Measurements from ENCODE around the gene FRY.

FRY gene

GRCh38 chr13:32117701-32118100, 86.1 kb downstream of the FRY start:
- H3K4me3 ChIP-seq (ENCODE audit: low read depth, low read length), result no peak overlapping the region
- DNase-seq (ENCODE audit: low read depth), result no peak

DNA sequence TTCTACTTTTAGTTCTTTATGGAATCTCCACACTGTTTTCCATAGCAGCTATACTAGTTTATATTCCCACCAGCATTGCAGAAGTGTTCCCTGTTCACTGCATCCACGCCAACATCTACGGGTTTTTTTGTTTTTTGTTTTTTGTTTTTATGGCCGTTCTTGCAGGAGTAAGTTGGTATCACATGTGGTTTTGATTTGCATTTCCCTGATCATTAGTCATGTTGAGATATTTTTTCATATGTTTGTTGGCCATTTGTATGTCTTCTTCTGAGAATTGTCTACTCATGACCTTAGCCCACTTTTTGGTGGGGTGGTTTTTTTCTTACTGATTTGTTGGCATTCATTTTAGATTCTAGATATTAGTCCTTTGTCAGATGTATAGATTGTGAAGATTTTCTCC, 89.7 kb downstream of the FRY start:
- no peak overlapping the region for H3K4me3 ChIP-seq (ENCODE audit: low read depth, low read length)
- DNase-seq (ENCODE audit: low read depth), result no peak

DNA sequence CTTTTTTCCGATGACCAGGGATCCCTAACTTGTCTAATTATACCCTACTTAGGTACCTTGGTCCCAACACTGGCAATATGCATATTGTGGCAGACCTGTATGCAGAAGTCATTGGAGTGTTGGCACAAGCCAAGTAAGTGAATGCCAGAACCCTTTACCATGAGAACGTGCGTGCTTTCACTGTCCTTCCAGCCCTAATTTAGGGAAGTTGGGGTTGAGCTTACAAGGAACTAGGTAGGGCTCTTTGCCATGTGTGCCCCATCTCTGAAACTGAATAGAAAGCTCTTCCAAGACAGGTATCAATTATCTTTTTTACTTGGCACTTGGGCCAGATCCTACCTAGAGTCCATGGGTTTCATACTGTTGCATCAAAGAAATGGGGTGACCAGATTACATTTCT, 93.2 kb downstream of the FRY start:
- DNase-seq (ENCODE audit: low read depth), result no peak
- no peak overlapping the region for H3K4me3 ChIP-seq (ENCODE audit: low read depth, low read length)

- DNase-seq (ENCODE audit: low read depth), result peak; percentile 43
- no peak overlapping the region for H3K4me3 ChIP-seq (ENCODE audit: low read depth, low read length)
Measured at GRCh38 chr13:32125221-32125689, 93.7 kb downstream of the FRY start.

DNA sequence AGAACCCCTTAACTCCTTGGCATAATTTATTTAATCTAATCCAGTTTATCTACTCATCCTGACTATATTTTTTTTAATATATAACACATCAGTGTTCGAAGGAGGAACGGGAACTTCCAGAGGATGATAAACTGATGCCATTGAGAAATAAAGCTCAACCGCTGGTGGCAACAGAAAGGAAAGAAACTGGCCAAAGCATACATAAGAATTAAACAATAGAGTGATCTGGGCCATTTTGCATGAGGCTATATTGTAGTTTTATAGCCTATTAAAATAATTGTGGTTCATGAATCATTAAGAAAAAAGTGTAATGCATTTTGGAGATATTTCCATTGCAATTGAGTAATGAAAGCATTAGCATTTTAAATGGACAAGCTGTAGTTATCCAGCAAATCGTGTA, 94.2 kb downstream of the FRY start:
- H3K4me3 ChIP-seq (ENCODE audit: low read depth, low read length), result no peak overlapping the region
- no peak for DNase-seq (ENCODE audit: low read depth)

DNA sequence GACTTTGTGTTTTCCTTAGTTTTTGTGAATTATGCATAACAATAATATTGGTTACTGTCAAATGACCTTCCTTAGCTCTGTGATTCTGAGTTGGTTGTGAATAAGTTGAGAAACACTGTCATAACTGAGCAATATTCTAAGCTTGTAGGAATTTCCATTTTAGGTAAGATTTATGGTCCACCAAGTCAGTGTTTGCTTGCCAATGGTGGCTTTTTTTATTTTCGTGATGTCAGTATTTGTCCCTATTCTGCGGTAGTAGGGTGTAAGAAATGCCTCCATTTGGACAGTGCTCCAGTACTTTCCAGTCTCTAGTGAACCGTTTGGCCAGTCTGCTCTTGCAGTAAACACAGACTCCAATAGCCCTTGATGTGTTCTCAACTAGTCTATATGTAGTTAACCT, 94.7 kb downstream of the FRY start:
- no peak for DNase-seq (ENCODE audit: low read depth)
- no peak overlapping the region for H3K4me3 ChIP-seq (ENCODE audit: low read depth, low read length)

DNA sequence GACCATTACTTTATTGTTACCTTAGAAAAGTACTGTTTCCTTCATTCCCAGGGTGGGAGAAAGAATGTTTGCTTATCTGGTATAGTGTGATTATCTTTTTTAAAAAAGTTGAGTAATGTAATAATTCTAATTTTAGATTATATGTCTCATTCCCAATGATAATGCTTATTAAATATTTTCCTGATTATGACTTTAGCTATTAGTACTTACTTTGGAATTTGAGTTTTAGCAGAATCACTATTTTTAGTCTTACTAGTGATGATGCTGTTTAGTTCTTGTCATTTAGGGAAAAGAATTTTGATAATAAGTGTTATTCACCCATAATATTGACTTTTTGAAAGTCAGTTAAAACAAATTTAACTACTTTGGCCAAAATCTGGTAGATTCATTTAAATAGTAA, 95.2 kb downstream of the FRY start:
- H3K4me3 ChIP-seq (ENCODE audit: low read depth, low read length), result no peak overlapping the region
- no peak for DNase-seq (ENCODE audit: low read depth)

- DNase-seq (ENCODE audit: low read depth), result no peak
- H3K4me3 ChIP-seq (ENCODE audit: low read depth, low read length), result no peak overlapping the region
Measured at GRCh38 chr13:32127691-32128090, 96.1 kb downstream of the FRY start.

DNA sequence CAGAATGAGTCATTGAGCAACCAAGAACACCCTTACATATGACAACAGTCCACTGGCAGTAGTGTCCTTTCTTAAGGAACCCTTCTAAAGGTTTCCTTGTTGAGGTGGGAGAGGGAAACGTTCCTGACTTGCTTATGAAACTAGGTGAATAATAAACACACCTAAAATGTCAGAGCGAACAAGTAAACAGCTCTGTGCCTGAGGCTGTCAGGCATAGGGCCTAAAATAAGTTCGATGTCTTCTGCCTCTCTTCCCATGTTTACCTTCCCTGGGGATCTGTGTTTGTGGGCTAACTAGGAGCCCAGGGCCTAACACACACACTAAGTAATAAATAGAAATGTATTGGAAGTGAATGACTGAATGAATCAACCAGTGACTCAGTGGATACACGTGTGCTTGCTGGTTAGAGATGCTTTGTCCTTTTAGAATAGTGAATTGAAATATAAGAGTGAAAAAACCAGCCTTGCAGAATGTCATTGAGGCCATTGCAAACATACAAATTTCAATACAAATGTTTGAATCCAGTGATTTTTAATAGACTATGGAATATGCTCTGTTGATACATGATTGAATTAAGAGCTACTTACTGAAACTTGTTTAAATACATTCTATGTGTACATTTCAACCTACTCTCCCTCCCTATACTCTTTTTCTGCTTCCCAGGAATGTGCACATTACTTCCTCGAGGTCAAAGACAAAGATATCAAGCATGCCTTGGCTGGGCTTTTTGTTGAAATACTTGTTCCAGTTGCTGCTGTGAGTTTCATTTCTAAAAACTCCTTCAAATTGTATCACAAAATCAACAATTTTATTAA, 102.9 kb downstream of the FRY start:
- H3K4me3 ChIP-seq (ENCODE audit: low read depth, low read length), result no peak overlapping the region
- no peak for DNase-seq (ENCODE audit: low read depth)

DNA sequence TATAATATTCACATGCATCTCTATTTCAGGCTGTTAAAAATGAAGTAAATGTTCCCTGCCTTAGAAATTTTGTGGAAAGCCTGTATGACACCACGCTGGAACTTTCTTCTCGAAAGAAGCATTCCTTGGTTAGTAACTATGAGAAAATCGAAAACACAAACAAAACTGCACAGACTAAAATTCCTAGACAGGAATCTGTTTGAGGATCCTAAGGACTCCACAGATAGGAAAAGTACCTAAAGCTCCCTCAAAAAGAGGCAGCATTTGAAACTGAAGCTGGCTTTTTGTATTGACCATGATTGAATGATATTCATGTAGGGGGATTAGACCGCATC, 103.4 kb downstream of the FRY start:
- no peak for DNase-seq (ENCODE audit: low read depth)
- no peak overlapping the region for H3K4me3 ChIP-seq (ENCODE audit: low read depth, low read length)

DNA sequence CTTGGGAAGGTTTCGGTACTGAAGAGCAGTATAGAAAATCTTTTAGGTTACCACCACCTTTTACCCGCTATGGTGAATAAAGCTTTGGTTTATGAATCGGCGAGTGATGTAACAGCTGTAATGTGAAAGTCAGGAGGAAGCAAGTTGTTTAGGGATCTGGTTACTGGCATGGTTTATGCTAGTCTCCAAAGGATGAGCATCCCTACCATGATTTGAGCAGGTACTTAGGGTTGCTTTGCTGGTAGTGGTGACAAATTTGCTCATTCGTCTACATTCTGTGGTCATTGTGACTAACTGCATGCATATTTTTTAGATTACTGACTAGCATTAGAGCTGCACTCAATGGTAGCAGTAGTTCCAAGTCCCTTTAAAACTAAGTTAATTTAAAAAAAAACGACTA, 104.1 kb downstream of the FRY start:
- DNase-seq (ENCODE audit: low read depth), result peak; percentile 19
- no peak overlapping the region for H3K4me3 ChIP-seq (ENCODE audit: low read depth, low read length)

DNA sequence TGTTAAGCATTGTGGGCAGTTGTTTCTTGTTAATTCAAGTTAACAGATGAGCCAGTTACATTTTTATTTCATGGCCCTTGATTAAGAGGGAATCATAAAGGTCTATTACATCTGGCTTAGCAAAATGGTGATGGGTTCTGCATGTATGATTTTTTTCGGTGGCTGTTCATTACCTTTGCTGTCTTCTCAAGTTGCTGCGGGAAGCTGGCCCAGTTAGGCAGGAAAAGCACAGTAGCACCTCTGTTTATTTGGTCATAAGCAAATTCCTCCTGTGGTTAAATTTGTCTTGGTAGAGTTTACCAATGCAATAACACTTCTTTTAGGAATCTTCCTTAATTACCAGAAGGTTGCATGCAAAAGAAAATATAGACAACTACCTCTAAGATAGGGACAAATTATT, 104.5 kb downstream of the FRY start:
- no peak for DNase-seq (ENCODE audit: low read depth)

DNA sequence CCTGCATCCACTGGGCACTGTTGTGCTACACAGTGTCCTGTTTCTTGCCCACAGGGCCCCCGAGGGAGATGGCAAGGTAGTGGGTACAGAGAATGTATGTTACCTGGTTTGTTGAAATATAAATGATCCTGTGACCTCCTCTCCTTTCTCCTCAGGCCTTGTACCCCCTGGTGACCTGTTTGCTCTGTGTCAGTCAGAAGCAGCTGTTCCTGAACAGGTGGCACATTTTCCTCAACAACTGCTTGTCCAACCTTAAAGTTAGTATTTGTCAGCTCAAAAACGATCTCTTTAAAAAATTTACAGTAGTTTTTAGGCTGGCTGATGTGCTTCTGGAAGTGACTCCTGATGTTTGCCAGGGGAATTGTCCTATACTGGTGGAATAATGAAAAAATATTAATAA, 105.1 kb downstream of the FRY start:
- DNase-seq (ENCODE audit: low read depth), result no peak
- H3K4me3 ChIP-seq (ENCODE audit: low read depth, low read length), result no peak overlapping the region

More for the DNA sequence above, 104.5 kb downstream of the FRY start:
- H3K4me3 ChIP-seq (ENCODE audit: low read depth, low read length), result no peak overlapping the region

DNA sequence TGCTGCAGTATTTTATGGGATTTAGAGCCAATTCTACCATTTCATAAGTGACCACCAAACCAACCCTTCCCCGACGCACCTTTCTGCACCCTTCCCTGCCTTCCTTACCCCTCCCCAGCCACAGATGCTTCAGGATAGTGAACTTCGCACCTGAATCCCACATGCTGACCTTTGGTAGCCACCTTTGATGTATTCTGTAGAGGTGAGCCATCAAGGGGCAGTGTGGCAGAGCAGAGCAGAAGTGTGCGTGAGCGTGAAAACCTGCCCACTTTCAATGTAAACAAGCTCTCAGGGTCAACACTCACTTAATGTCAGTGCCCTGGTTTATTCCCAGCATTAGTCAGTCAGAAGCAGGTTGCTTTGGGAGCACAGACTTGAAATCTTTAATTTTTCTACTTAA, 107.7 kb downstream of the FRY start:
- no peak for DNase-seq (ENCODE audit: low read depth)

GRCh38 chr13:32140109-32140508, 108.5 kb downstream of the FRY start:
- no peak for DNase-seq (ENCODE audit: low read depth)
- no peak overlapping the region for H3K4me3 ChIP-seq (ENCODE audit: low read depth, low read length)

More for the DNA sequence above, 107.7 kb downstream of the FRY start:
- no peak overlapping the region for H3K4me3 ChIP-seq (ENCODE audit: low read depth, low read length)

- no peak overlapping the region for H3K4me3 ChIP-seq (ENCODE audit: low read depth, low read length)
- DNase-seq (ENCODE audit: low read depth), result no peak
Measured at GRCh38 chr13:32141462-32141861, 109.9 kb downstream of the FRY start.

DNA sequence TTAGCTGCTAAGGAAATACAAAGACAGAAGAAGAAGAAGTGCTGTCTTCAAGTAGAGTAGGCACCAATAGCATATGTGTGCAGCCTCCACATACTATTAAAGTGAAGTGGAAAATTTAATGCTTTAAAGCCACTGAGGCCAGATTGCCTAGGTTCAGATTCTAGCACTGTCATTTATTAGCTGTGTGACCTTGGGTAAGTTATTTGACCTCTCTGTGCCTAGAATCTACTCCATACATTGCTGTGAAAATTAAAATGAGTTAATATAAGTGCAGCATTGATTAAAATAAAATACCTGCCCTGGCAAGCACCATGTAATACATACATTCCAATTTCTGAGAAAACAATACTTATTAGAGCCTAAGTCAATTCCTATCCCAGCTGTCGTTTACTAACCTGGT, 110.5 kb downstream of the FRY start:
- no peak for DNase-seq (ENCODE audit: low read depth)
- no peak overlapping the region for H3K4me3 ChIP-seq (ENCODE audit: low read depth, low read length)

GRCh38 chr13:32142956-32143375, 111.4 kb downstream of the FRY start:
- peak; percentile 48 for DNase-seq (ENCODE audit: low read depth)

DNA sequence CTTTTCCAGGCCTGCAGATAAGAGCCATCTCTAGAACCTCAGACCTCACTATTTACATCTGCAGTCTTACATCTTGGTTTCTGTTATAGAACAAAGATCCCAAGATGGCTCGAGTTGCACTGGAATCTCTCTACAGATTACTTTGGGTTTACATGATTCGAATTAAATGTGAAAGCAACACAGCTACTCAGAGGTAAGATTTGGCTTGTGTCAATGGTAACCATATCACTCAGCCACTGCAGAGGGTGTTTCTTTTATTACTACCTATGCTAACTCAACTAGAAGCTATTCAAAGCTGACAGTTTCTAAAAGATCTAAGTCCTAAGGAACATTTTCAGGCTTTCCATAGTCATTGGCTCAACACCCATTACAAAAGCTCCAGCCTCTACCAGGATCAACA, 115.6 kb downstream of the FRY start:
- no peak for DNase-seq (ENCODE audit: low read depth)
- H3K4me3 ChIP-seq (ENCODE audit: low read depth, low read length), result no peak overlapping the region

More at GRCh38 chr13:32142956-32143375, 111.4 kb downstream of the FRY start:
- no peak overlapping the region for H3K4me3 ChIP-seq (ENCODE audit: low read depth, low read length)

- no peak for DNase-seq (ENCODE audit: low read depth)
- no peak overlapping the region for H3K4me3 ChIP-seq (ENCODE audit: low read depth, low read length)
Measured at GRCh38 chr13:32147976-32148375, 116.4 kb downstream of the FRY start.

- no peak overlapping the region for H3K4me3 ChIP-seq (ENCODE audit: low read depth, low read length)
- no peak for DNase-seq (ENCODE audit: low read depth)
Measured at GRCh38 chr13:32150239-32150638, 118.7 kb downstream of the FRY start.

DNA sequence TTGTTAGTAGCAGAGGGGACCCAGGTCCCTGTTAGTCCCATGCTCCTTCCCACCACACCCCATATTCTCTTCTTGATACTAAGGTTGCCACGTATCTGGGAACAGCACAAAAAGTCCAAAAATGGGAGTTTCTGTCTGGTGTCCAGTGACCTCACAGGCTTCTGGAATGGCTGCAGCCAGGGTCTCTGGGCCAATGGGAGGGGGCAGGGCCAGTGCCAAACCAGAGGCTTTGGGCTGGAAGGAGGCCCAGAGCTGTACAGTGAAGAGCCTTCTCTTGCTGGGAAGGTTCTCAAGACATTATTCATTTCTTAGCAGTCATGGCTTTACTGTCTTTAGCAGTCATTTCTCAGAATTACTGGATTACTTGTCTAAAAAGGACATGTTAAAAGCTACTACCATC, 119.2 kb downstream of the FRY start:
- H3K4me3 ChIP-seq (ENCODE audit: low read depth, low read length), result no peak overlapping the region
- peak; percentile 61 for DNase-seq (ENCODE audit: low read depth)

All from skeletal muscle cell (primary cell).